ENCODE results near the gene KRT14.
"Not testable (repeated sequence)": the region's sequence is repeated elsewhere in the genome, so short reads cannot be mapped to it uniquely, and the experiment has no call there.

The KRT14 gene

DNA sequence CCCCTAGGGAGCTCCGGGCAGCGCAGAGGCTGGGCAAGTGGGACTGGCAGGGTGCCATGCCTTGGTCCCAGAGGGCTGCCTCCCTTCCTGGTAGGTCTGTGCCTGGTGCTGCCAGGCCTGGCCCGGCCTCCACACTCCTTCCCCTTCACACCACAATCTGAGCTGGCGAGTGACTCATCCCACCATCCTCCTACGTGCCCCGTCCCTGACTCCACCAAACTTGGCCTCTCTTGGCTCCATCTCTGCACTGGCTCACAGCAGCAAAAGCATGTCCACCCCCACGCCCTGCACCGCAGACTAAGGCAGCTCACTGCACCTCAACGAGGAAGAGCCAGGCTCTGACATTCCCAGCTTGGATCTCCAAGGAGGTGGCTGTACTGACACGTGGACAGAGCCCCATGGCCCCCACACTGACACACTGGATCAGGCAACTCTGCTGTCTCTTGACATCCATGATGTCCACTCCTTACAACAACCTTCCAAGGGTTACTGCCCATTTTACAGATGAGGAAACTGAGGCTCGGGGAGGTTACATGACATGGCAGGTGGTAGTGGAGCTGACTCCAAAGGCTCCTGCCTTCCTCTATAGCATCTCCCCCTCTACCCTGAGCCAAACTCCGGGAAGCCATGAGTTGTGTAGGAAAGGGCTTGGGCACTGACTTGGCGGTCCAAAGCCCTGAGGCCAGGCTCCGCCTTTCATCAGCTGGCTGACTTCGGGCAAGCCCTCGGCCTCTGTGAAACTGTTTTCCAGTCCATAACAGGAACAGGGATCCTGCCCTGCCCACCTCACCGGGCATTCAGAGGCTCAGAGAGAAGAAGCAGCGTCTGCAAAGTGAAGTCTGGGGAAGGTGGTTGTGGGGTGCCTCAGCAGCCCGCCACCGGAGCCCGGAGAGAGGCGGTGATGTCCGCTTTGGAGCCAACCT is 38.5 kb downstream of the KRT14 start:
- peak in 1 of 2 donors; percentile 39 for DNase-seq (ENCODE audit: low read depth in 1 of 2, low spot score in 1 of 2)

DNA sequence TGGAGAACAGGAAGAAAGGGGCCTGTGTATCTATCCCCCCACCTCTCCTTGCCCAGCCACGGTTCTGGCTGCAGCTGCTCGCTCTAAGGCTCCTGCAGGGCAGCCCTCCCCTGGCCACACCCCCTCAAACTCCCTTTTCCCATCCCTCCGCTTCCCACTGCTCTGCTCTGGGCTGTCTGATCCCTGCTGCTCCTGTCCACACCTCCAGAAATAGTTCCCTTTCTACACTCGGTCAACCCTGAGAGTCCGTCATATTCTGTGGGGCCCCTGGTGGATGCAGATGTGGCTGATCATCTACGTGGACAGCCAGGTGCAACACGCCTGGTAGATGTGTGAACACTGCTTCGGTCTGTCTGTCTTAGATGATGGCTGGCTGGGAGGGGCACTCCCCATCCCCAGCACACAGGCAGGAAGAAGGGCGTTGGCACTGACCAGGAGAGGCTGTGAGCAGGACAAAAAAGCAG is 39.3 kb downstream of the KRT14 start:
- DNase-seq (ENCODE audit: low read depth in 1 of 2, low spot score in 1 of 2), result no peak

- DNase-seq (ENCODE audit: low read depth in 1 of 2, low spot score in 1 of 2), result no peak
These were observed 39.9 kb downstream of the KRT14 start for GRCh38 chr17:41546819-41547218.

DNA sequence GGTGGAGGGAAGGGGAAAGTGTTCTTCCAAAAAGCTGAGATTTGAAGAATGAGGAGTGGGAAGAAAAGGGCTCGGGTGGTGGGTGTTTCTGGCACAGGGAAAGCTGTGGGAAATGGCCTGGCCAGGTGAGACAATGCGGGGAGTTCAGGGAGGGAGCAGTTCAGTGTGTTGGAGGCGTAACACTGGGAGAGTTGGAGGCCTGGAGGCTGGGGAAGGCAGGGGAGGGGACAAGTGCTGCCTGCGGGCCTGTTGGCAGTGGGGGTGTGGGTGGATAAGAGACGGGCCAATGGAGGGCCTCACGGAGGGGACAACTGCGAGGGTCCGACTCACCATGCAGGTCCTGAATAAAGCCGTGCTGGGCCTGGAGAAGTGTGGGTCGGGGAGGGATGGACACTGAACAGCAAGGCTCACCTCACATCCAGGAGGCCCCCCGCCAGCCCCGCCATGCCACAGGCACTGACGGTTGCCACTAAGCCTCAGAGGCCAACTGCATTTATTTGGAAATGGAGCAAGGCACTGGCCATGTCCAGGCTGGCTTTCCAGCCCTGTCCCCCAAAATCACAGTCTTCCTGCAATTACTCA is 40.8 kb downstream of the KRT14 start:
- DNase-seq (ENCODE audit: low read depth in 1 of 2, low spot score in 1 of 2), result no peak

DNA sequence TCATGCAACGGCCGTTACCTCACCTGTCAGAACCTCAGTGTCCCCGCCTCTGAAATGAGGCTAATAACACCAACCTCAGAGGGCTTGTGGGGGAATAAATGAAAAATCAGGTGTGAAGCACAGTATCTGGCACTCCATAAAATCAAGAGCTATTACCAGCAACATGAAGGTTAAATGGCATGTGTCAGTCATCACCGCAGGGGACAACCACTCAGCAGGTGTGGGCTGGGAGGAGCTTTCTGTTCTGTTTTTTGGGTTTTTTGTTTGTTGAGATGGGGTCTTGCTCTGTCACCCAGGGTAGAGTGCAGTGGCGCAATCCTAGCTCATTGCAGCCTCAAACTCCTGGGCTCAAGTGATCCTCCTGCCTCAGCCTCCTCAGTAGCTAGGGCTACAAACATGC is 41.8 kb downstream of the KRT14 start:
- no peak for DNase-seq (ENCODE audit: low read depth in 1 of 2, low spot score in 1 of 2)

DNA sequence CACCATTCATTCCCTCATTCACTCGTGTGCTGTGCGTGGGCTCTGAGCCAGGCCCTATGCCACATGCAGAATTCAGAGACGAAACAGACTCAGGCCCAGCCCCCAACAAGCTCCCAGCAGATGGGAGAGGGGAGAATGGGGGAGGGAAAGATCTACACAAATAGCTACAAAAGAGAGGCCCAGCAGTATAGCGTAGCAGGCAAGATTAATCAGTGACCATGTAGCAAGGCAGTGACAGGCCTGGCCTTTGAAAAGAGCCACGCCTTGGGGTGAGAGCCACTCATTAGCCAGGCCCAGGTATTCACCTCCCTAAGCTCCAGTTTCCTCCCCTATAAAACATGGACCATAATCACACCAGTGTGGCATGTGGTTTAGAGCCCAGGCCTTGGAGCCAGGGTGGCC is 42.2 kb downstream of the KRT14 start:
- DNase-seq (ENCODE audit: low read depth in 1 of 2, low spot score in 1 of 2), result no peak

DNA sequence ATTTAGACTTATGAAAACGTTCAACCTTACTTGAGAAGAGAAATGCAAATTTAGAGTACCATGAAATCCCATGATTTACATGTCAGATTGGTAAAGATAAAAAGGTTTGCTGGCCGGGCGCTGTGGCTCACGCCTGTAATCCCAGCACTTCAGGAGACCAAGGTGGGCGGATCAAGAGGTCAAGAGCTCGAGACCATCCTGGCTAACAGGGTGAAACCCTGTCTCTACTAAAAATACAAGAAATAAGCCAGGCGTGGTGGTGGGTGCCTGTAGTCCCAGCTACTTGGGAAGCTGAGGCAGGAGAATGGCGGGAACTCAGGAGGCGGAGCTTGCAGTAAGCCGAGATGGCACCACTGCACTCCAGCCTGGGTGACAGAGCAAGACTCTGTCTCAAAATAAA is 43.9 kb downstream of the KRT14 start:
- not testable (repeated sequence) for DNase-seq (ENCODE audit: low read depth in 1 of 2, low spot score in 1 of 2)

- no peak for DNase-seq (ENCODE audit: low read depth in 1 of 2, low spot score in 1 of 2)
These were observed 44.3 kb downstream of the KRT14 start for GRCh38 chr17:41542357-41542756.

DNA sequence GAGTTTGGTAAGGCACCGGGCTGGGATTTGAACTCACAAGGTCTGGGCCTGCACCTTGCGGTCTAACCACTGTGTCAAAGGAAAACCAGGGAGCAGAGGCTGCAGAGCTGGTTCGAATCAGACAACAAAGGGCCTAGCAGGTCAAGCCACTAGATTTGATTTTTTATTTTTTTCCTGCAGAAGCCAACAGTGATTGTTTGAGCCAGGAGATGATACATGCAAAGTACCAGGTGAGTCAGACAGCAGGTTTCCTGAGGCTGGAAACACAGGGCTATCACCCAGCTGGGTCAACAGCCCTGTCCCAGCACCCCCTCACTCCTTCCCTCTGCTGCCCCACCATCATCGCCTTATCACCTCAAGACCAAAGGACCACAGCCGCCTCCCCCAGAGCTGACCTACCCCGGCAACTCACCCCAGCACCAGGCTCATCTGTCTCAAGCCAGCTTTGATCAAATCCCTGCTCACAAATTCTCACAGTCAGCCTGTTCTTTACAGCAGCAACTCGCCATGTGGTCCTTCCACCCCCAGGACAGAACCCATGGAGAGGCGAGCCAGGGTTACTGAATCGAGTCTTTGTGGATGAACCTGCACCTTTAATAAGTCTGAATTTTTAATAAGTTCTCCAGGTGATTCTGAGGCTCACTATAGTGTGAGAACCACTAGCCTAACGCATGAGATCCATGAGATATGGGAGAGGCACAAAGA is 45.6 kb downstream of the KRT14 start:
- no peak for DNase-seq (ENCODE audit: low read depth in 1 of 2, low spot score in 1 of 2)

- no peak for DNase-seq (ENCODE audit: low read depth in 1 of 2, low spot score in 1 of 2)
These were observed 46.6 kb downstream of the KRT14 start for GRCh38 chr17:41539979-41540701.

DNA sequence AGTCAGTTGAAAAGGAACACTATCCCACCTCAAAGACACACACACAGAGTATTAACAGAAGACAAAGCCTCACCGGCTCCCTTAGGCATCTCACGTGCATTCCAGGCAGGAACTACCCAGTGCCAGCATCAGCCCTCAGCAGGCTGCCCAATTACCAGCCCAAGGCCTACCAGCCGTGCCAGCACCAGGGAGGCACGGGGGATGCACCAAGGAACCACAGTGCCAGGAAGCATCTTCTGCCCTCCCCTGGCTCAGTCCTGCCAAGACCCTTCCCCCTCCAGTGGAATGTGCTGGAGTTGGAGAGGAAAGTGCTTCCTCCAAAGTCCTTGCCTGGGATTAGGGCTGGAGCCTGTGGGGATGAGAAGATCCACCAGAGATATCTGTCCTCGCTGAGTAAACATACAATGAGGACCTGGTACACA is 47.6 kb downstream of the KRT14 start:
- DNase-seq (ENCODE audit: low read depth in 1 of 2, low spot score in 1 of 2), result no peak

DNA sequence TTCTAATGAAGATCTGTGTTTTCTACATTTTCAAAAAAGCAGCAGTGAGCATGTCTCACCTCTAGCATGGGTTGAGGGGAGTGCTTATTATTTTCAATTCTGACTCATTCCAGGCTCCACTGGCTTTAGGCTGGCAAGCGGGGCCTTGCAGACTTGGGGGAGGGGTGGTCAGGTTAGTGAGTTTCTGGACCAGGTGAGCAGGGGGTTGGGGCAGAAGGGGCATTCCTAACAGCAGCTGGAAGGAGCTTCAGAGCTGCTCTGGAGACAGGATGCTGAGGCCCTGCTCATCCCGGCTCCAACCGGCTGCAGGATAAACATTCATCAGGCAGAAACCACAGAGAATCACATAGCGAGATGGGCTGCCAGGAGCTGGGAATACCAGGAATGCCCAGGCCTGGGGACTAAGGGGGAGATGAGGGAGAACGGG is 48.1 kb downstream of the KRT14 start:
- no peak for DNase-seq (ENCODE audit: low read depth in 1 of 2, low spot score in 1 of 2)

GRCh38 chr17:41537990-41538389 is 48.7 kb downstream of the KRT14 start:
- DNase-seq (ENCODE audit: low read depth in 1 of 2, low spot score in 1 of 2), result no peak

- DNase-seq (ENCODE audit: low read depth in 1 of 2, low spot score in 1 of 2), result no peak
These were observed 49.1 kb downstream of the KRT14 start for GRCh38 chr17:41537614-41537954.

DNA sequence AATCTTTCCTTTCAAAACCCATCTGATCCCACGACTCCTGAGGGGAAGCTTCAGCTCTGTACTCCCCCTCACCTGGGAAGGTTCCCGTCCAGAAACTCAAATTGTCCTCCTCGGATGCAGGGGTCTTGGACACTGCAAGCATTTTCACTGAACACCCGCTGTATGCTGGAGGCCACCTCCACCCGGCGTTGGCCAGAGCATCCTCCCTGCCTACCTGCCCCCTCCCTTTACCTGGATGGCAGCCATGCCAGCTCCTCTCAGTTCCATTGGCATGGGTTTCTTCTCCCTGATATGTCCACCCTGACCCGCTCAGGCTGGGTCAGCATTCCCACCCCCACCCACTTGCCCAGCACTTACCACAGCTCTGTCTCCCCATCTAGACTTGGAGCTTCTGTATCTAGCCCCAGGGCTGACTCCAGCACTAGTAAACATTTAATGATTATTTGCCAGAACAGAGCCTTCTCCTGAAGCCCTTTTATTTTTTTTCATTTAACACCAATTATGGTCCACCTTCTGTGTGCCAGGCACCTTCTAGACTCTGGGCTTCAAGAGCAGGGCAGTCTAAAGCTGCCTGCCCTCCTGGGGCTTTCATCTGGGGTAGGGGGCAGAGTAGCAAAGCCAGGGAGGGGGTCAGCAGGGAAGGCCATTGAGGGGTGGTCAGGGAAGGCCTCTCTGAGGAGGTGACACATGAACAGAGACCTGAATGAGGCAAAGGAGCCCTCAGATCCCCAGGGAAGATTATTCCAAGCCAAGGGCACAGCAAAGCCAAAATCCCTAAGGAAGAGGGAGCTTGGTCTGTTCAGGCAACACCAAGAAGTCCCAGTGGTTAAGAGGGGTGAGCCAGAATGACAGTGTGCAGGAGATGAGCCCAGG is 49.7 kb downstream of the KRT14 start:
- DNase-seq (ENCODE audit: low read depth in 1 of 2, low spot score in 1 of 2), result no peak

- DNase-seq (ENCODE audit: low read depth in 1 of 2, low spot score in 1 of 2), result no peak
These were observed 50.8 kb downstream of the KRT14 start for GRCh38 chr17:41535764-41536481.

GRCh38 chr17:41534899-41535546 is 51.7 kb downstream of the KRT14 start:
- no peak for DNase-seq (ENCODE audit: low read depth in 1 of 2, low spot score in 1 of 2)

GRCh38 chr17:41533613-41534012 is 53.1 kb downstream of the KRT14 start:
- no peak for DNase-seq (ENCODE audit: low read depth in 1 of 2, low spot score in 1 of 2)

- no peak for DNase-seq (ENCODE audit: low read depth in 1 of 2, low spot score in 1 of 2)
These were observed 53.6 kb downstream of the KRT14 start for GRCh38 chr17:41532947-41533570.

Data from stimulated activated CD4-positive, alpha-beta T cell treated with anti-CD3 and anti-CD28 coated beads, Interleukin-15, amount 100 ng/mL, for 1 hour (primary cell).